ENCODE measurements around the gene C1orf21.

- TF ChIP-seq, protein P1, sequence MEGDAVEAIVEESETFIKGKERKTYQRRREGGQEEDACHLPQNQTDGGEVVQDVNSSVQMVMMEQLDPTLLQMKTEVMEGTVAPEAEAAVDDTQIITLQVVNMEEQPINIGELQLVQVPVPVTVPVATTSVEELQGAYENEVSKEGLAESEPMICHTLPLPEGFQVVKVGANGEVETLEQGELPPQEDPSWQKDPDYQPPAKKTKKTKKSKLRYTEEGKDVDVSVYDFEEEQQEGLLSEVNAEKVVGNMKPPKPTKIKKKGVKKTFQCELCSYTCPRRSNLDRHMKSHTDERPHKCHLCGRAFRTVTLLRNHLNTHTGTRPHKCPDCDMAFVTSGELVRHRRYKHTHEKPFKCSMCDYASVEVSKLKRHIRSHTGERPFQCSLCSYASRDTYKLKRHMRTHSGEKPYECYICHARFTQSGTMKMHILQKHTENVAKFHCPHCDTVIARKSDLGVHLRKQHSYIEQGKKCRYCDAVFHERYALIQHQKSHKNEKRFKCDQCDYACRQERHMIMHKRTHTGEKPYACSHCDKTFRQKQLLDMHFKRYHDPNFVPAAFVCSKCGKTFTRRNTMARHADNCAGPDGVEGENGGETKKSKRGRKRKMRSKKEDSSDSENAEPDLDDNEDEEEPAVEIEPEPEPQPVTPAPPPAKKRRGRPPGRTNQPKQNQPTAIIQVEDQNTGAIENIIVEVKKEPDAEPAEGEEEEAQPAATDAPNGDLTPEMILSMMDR (IDR thresholded peaks at IDR 0.05) = no peak
- TF ChIP-seq POLR2A (IDR thresholded peaks at IDR 0.05) = no peak
These were observed 38.1 kb downstream of the C1orf21 start for GRCh38 chr1:184424945-184425344.

Data from body of pancreas (tissue), 4 donors.